Stimulated activated CD4-positive, alpha-beta T cell treated with anti-CD3 and anti-CD28 coated beads, Interleukin-4, amount 100 ng/mL, for 4 hours (primary cell): ENCODE results near the gene GCDH.
A peak's percentile ranks its signal among the peaks of the same experiment; 100 is the strongest.
"Not testable (repeated sequence)": the region's sequence is repeated elsewhere in the genome, so short reads cannot be mapped to it uniquely, and the experiment has no call there.

ENCODE experiments used
- DNase-seq, 2 experiments: peaks; one replicate each; pipeline ENCODE4 v3.0.0-alpha.2; 2020

Gene GCDH

GRCh38 chr19:12890787-12891552 lies at the start of gene GCDH:
Gene GCDH, plus strand, starts transcription at chr19:12891160. Its CDS starts 145 bp downstream, at chr19:12891305.
- DNase-seq: peak; percentile 88 to 98

- no peak for DNase-seq
These were observed 48.4 kb upstream of the GCDH start for GRCh38 chr19:12842511-12842910.

GRCh38 chr19:12843328-12843727 lies 47.6 kb upstream of the GCDH start:
- DNase-seq: no peak

- no peak for DNase-seq
These were observed 46.8 kb upstream of the GCDH start for GRCh38 chr19:12843999-12844732.

GRCh38 chr19:12846613-12847012 lies 44.3 kb upstream of the GCDH start:
- DNase-seq: not testable (repeated sequence)

- DNase-seq: peak; percentile 82 to 87
These were observed 43.5 kb upstream of the GCDH start for GRCh38 chr19:12847159-12848139.

- no peak for DNase-seq
These were observed 34.3 kb upstream of the GCDH start for GRCh38 chr19:12856653-12857052.

- DNase-seq: no peak
These were observed 32.7 kb upstream of the GCDH start for GRCh38 chr19:12858041-12858928.

GRCh38 chr19:12859546-12859945 lies 31.4 kb upstream of the GCDH start:
- no peak for DNase-seq

GRCh38 chr19:12864143-12864542 lies 26.8 kb upstream of the GCDH start:
- no peak for DNase-seq

- DNase-seq: no peak
These were observed 25.9 kb upstream of the GCDH start for GRCh38 chr19:12864721-12865715.

- no peak for DNase-seq
These were observed 25.1 kb upstream of the GCDH start for GRCh38 chr19:12865746-12866415.

- no peak for DNase-seq
These were observed 24.4 kb upstream of the GCDH start for GRCh38 chr19:12866416-12867119.

GRCh38 chr19:12867120-12868099 lies 23.6 kb upstream of the GCDH start:
- DNase-seq: peak; percentile 54 to 65

GRCh38 chr19:12868540-12869112 lies 22.3 kb upstream of the GCDH start:
- DNase-seq: no peak

GRCh38 chr19:12871681-12872080 lies 19.3 kb upstream of the GCDH start:
- DNase-seq: no peak

GRCh38 chr19:12872255-12872654 lies 18.7 kb upstream of the GCDH start:
- no peak for DNase-seq
